Measurements from ENCODE around the gene FBN3.
"Not testable (repeated sequence)": the region's sequence is repeated elsewhere in the genome, so short reads cannot be mapped to it uniquely, and the experiment has no call there.

The FBN3 gene

GRCh38 chr19:8120636-8121480, 28.5 kb downstream of the FBN3 start:
- in situ Hi-C loops (cut with HindIII; ENCODE audit: low sequenced_read_pairs): no loop called here

GRCh38 chr19:8117991-8118390, 31.4 kb downstream of the FBN3 start:
- in situ Hi-C loops (cut with HindIII; ENCODE audit: low sequenced_read_pairs): no loop called here

GRCh38 chr19:8116437-8117293, 32.7 kb downstream of the FBN3 start:
- in situ Hi-C loops (cut with HindIII; ENCODE audit: low sequenced_read_pairs): no loop called here

- in situ Hi-C loops (cut with HindIII; ENCODE audit: low sequenced_read_pairs): no loop called here
Observed at GRCh38 chr19:8115805-8116396, 33.5 kb downstream of the FBN3 start.

GRCh38 chr19:8113017-8113416, 36.4 kb downstream of the FBN3 start:
- in situ Hi-C loops (cut with HindIII; ENCODE audit: low sequenced_read_pairs): no loop called here

- in situ Hi-C loops (cut with HindIII; ENCODE audit: low sequenced_read_pairs): no loop called here
Observed at GRCh38 chr19:8111376-8111775, 38.0 kb downstream of the FBN3 start.

- in situ Hi-C loops (cut with HindIII; ENCODE audit: low sequenced_read_pairs): no loop called here
Observed at GRCh38 chr19:8110931-8111330, 38.5 kb downstream of the FBN3 start.

GRCh38 chr19:8109890-8110662, 39.3 kb downstream of the FBN3 start:
- in situ Hi-C loops (cut with HindIII; ENCODE audit: low sequenced_read_pairs): no loop called here

GRCh38 chr19:8109455-8109854, 39.9 kb downstream of the FBN3 start:
- in situ Hi-C loops (cut with HindIII; ENCODE audit: low sequenced_read_pairs): no loop called here

GRCh38 chr19:8108560-8109445, 40.6 kb downstream of the FBN3 start:
- in situ Hi-C loops (cut with HindIII; ENCODE audit: low sequenced_read_pairs): no loop called here

- in situ Hi-C loops (cut with HindIII; ENCODE audit: low sequenced_read_pairs): no loop called here
Observed at GRCh38 chr19:8107301-8107903, 42.0 kb downstream of the FBN3 start.

GRCh38 chr19:8105471-8105870, 43.9 kb downstream of the FBN3 start:
- in situ Hi-C loops (cut with HindIII; ENCODE audit: low sequenced_read_pairs): no loop called here

- in situ Hi-C loops (cut with HindIII; ENCODE audit: low sequenced_read_pairs): not testable (repeated sequence)
Observed at GRCh38 chr19:8101910-8102309, 47.5 kb downstream of the FBN3 start.

- in situ Hi-C loops (cut with HindIII; ENCODE audit: low sequenced_read_pairs): no loop called here
Observed at GRCh38 chr19:8101311-8101710, 48.1 kb downstream of the FBN3 start.

- in situ Hi-C loops (cut with HindIII; ENCODE audit: low sequenced_read_pairs): no loop called here
Observed at GRCh38 chr19:8097681-8098567, 51.5 kb downstream of the FBN3 start.

GRCh38 chr19:8097198-8097597, 52.2 kb downstream of the FBN3 start:
- in situ Hi-C loops (cut with HindIII; ENCODE audit: low sequenced_read_pairs): no loop called here

- in situ Hi-C loops (cut with HindIII; ENCODE audit: low sequenced_read_pairs): no loop called here
Observed at GRCh38 chr19:8096071-8096470, 53.3 kb downstream of the FBN3 start.

- in situ Hi-C loops (cut with HindIII; ENCODE audit: low sequenced_read_pairs): no loop called here
Observed at GRCh38 chr19:8095354-8095886, 54.0 kb downstream of the FBN3 start.
